ENCODE results near the gene DNAH10. TPM values are rescaled to one million over a fixed set of nuclear protein-coding genes. Genes with fewer than 3 reads are reported as not detected.

The DNAH10 gene
- total and polyA plus RNA-seq, 10 of the 15 experiments (the other 5 are each of a cell fraction or from before 2014, with no cell fraction given) = 0.01 to 0.32 (median 0.06) TPM

DNA sequence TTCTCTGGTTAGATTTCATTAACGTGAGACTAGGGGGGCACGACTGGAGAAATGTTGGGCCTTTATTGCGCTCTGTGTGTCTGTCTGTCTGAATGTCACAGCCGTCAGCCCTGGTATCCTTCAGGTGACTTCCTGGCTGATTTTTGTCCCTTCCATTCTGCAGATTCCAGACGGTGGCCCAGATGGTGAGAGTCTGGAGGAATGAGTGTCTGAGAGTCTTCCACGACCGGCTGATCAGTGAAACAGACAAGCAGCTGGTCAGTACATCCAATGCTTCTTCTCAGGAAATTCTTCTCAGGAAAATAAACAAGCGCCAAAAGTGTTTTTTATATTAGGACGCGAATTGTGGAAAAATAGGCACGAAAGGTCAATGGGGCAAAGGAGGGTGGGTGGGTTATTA lies 117.0 kb downstream of the DNAH10 start:
- in situ Hi-C loops (cut with MboI) = no loop called here
- intact Hi-C loops (cut with micrococcal nuclease; ENCODE audit: unreplicated experiment) = no loop called here
- ChIA-PET RAD21 (ENCODE audit: unreplicated experiment) (no interaction called here), CTCF (no interaction called here), POLR2A (no interaction called here), SMC1A (ENCODE audit: uncharacterized antibody, unreplicated experiment) (no interaction called here)
- Histone ChIP-seq H3K4me3 (no peak overlapping the region), H3K36me3 (ENCODE audit: control insufficient read depth in 2 of 2, insufficient read depth in 2 of 2, low read length in 1 of 2) (no peaks in the 10 kb centered on the region), H3K4me1 (ENCODE audit: control insufficient read depth, insufficient read depth, low read length) (no peaks in the 10 kb centered on the region), H3K4me2 (ENCODE audit: control insufficient read depth, insufficient read depth) (no peak overlapping the region), H3K27ac (ENCODE audit: control insufficient read depth, insufficient read depth) (no peak overlapping the region), H3K27me3 (replicated peaks in 1 of 2; ENCODE audit: control insufficient read depth in 2 of 2, insufficient read depth in 2 of 2, low read length in 1 of 2) (peaks cover 0 to 2% of the 10 kb centered on the region in 2 experiments; a peak in 1 of 4 replicates), H3K9ac (ENCODE audit: control insufficient read depth, insufficient read depth, low read length) (no peak overlapping the region), H3K79me2 (ENCODE audit: control insufficient read depth, insufficient read depth, low read length) (no peaks in the 10 kb centered on the region), H3K9me3 (replicated peaks; ENCODE audit: control insufficient read depth, insufficient read depth, low read length) (no peaks in the 10 kb centered on the region), H2AFZ (ENCODE audit: control insufficient read depth, low read depth, low read length) (no peak overlapping the region), H4K20me1 (ENCODE audit: control insufficient read depth, insufficient read depth) (no peaks in the 10 kb centered on the region)
- BruUV-seq (replicated peaks) = no TSS peak
- DNase-seq (ENCODE audit: low read depth, low spot score) = no peak
- FAIRE-seq = no peak
- WGBS (ENCODE audit: insufficient coverage, insufficient replicate concordance, low lambda C conversion rate, missing lambda C conversion rate) = 46% methylated on average over 11 of the region's 11 CpGs
- ATAC-seq = no peak
- TF ChIP-seq MXI1 (IDR thresholded peaks at IDR 0.05; ENCODE audit: low read depth, low read length) (no peak), NFYB (IDR thresholded peaks at IDR 0.05; ENCODE audit: insufficient read depth, low read depth, low read length) (no peak), KLF5 (IDR thresholded peaks at IDR 0.05; ENCODE audit: partially characterized antibody) (no peak), ATF7 (IDR thresholded peaks at IDR 0.05; ENCODE audit: low read depth) (no peak), BCL3 (IDR thresholded peaks at IDR 0.05; ENCODE audit: borderline replicate concordance, insufficient read depth, low read depth, low read length, poor library complexity, severe bottlenecking) (no peak), POLR2A (IDR thresholded peaks at IDR 0.05; ENCODE audit: low read depth, low read length) (no peak), PRDM15 (CRISPR knock-in tag; IDR thresholded peaks at IDR 0.05) (no peak), IRF4 (IDR thresholded peaks at IDR 0.05; ENCODE audit: low read depth, low read length) (no peak), ESRRA (IDR thresholded peaks at IDR 0.05; ENCODE audit: low read length) (no peak)
- TF ChIP-seq, protein P1, sequence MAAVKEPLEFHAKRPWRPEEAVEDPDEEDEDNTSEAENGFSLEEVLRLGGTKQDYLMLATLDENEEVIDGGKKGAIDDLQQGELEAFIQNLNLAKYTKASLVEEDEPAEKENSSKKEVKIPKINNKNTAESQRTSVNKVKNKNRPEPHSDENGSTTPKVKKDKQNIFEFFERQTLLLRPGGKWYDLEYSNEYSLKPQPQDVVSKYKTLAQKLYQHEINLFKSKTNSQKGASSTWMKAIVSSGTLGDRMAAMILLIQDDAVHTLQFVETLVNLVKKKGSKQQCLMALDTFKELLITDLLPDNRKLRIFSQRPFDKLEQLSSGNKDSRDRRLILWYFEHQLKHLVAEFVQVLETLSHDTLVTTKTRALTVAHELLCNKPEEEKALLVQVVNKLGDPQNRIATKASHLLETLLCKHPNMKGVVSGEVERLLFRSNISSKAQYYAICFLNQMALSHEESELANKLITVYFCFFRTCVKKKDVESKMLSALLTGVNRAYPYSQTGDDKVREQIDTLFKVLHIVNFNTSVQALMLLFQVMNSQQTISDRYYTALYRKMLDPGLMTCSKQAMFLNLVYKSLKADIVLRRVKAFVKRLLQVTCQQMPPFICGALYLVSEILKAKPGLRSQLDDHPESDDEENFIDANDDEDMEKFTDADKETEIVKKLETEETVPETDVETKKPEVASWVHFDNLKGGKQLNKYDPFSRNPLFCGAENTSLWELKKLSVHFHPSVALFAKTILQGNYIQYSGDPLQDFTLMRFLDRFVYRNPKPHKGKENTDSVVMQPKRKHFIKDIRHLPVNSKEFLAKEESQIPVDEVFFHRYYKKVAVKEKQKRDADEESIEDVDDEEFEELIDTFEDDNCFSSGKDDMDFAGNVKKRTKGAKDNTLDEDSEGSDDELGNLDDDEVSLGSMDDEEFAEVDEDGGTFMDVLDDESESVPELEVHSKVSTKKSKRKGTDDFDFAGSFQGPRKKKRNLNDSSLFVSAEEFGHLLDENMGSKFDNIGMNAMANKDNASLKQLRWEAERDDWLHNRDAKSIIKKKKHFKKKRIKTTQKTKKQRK (IDR thresholded peaks at IDR 0.05; ENCODE audit: low read depth, low read length) = no peak
- TF ChIP-seq, protein P2, sequence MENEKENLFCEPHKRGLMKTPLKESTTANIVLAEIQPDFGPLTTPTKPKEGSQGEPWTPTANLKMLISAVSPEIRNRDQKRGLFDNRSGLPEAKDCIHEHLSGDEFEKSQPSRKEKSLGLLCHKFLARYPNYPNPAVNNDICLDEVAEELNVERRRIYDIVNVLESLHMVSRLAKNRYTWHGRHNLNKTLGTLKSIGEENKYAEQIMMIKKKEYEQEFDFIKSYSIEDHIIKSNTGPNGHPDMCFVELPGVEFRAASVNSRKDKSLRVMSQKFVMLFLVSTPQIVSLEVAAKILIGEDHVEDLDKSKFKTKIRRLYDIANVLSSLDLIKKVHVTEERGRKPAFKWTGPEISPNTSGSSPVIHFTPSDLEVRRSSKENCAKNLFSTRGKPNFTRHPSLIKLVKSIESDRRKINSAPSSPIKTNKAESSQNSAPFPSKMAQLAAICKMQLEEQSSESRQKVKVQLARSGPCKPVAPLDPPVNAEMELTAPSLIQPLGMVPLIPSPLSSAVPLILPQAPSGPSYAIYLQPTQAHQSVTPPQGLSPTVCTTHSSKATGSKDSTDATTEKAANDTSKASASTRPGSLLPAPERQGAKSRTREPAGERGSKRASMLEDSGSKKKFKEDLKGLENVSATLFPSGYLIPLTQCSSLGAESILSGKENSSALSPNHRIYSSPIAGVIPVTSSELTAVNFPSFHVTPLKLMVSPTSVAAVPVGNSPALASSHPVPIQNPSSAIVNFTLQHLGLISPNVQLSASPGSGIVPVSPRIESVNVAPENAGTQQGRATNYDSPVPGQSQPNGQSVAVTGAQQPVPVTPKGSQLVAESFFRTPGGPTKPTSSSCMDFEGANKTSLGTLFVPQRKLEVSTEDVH (IDR thresholded peaks at IDR 0.05; ENCODE audit: low read depth, partially characterized antibody) = no peak
- TF ChIP-seq, protein P3, sequence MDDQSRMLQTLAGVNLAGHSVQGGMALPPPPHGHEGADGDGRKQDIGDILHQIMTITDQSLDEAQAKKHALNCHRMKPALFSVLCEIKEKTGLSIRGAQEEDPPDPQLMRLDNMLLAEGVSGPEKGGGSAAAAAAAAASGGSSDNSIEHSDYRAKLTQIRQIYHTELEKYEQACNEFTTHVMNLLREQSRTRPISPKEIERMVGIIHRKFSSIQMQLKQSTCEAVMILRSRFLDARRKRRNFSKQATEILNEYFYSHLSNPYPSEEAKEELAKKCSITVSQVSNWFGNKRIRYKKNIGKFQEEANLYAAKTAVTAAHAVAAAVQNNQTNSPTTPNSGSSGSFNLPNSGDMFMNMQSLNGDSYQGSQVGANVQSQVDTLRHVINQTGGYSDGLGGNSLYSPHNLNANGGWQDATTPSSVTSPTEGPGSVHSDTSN (IDR thresholded peaks at IDR 0.05; ENCODE audit: insufficient replicate concordance, low read depth, low read length) = no peak
